Progenitor cell of endocrine pancreas (in vitro differentiated cells): Measurements from ENCODE around the gene EIF4ENIF1. TPM values are rescaled to one million over a fixed set of nuclear protein-coding genes. Genes with fewer than 3 reads are reported as not detected.
"Not testable (repeated sequence)": the region's sequence is repeated elsewhere in the genome, so short reads cannot be mapped to it uniquely, and the experiment has no call there.

Source experiments
- DNase-seq: peaks from one replicate; pipeline ENCODE4 v3.0.0; 2021; ENCODE audit warnings: low spot score; ENCODE audit not compliant: unreplicated experiment
- H3K27ac Mint-ChIP-seq: 2 replicates; pipeline ENCODE4 v1.8.0; 2021; ENCODE audit warnings: mild to moderate bottlenecking, moderate library complexity, mixed read lengths
- H3K27me3 Mint-ChIP-seq: 2 replicates; pipeline ENCODE4 v1.8.0; 2021; ENCODE audit warnings: mixed read lengths
- H3K36me3 Mint-ChIP-seq: 2 replicates; pipeline ENCODE4 v1.8.0; 2022; ENCODE audit warnings: mixed read lengths; ENCODE audit not compliant: insufficient read depth
- H3K4me1 Mint-ChIP-seq: 2 replicates; pipeline ENCODE4 v1.8.0; 2021; ENCODE audit warnings: low read depth, mixed read lengths
- H3K4me3 Mint-ChIP-seq: 2 replicates; pipeline ENCODE4 v1.8.0; 2021; ENCODE audit warnings: low read depth, mild to moderate bottlenecking, moderate library complexity, mixed read lengths
- H3K9me3 Mint-ChIP-seq: 2 replicates; pipeline ENCODE4 v1.8.0; 2021; ENCODE audit warnings: low read depth, mixed read lengths
- CTCF ChIP-seq: fragments of 200-600 bp; sonication (generic); IDR thresholded peaks from one replicate; pipeline ENCODE4 v1.5.0; 2021; ENCODE audit warnings: antibody characterized with exemption, mild to moderate bottlenecking; ENCODE audit not compliant: unreplicated experiment
- total RNA-seq: library from RNA; stranded (reverse); gene quantifications from 2 replicates; pipeline ENCODE4 v1.2.1, GENCODE V29; 2021

The EIF4ENIF1 gene
- total RNA-seq, 1 donor from 2014 or later = 46.5 TPM

- TF ChIP-seq CTCF = no peak
- Mint-ChIP-seq H3K27ac (no peak overlapping the region), H3K4me3 (no peak overlapping the region), H3K27me3 (no peaks in the 10 kb centered on the region), H3K4me1 (no peaks in the 10 kb centered on the region), H3K36me3 (peaks cover 25% of the 10 kb centered on the region), H3K9me3 (no peaks in the 10 kb centered on the region)
- no peak for DNase-seq
Measured at GRCh38 chr22:31425331-31426050, 64.2 kb downstream of the EIF4ENIF1 start.

DNA sequence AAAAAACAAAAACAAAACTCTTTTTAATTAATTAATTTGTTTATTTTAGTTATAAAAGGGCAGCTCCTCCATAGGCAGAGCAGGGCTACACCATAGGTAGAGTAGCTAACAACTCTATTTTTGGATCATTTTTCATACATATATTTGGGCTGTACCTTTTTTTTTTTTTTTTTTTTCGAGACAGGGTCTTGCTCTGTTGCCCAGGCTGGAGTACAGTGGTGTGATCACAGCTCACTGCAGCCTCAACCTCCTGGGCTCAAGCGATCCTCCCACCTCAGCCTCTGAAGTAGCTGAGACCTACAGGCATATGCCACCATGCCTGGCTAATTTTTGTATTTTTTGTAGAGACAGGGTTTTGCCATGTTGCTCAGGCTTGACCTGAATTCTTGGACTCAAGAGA is 87.3 kb downstream of the EIF4ENIF1 start:
- H3K27me3 Mint-ChIP-seq, DNase-seq, H3K9me3 Mint-ChIP-seq, H3K27ac Mint-ChIP-seq, H3K4me3 Mint-ChIP-seq: not testable (repeated sequence)
- H3K36me3 Mint-ChIP-seq = peaks cover 15% of the 10 kb centered on the region
- H3K4me1 Mint-ChIP-seq = peaks cover 13% of the 10 kb centered on the region

- Mint-ChIP-seq H3K4me3 (peak overlapping the region; percentile 97), H3K4me1 (peaks cover 13% of the 10 kb centered on the region), H3K36me3 (peaks cover 8% of the 10 kb centered on the region), H3K27me3 (no peaks in the 10 kb centered on the region), H3K27ac (peak overlapping the region; percentile 99), H3K9me3 (no peaks in the 10 kb centered on the region)
- DNase-seq = no peak
- no peak for TF ChIP-seq CTCF
Measured at GRCh38 chr22:31400023-31400397, 89.6 kb downstream of the EIF4ENIF1 start.

DNA sequence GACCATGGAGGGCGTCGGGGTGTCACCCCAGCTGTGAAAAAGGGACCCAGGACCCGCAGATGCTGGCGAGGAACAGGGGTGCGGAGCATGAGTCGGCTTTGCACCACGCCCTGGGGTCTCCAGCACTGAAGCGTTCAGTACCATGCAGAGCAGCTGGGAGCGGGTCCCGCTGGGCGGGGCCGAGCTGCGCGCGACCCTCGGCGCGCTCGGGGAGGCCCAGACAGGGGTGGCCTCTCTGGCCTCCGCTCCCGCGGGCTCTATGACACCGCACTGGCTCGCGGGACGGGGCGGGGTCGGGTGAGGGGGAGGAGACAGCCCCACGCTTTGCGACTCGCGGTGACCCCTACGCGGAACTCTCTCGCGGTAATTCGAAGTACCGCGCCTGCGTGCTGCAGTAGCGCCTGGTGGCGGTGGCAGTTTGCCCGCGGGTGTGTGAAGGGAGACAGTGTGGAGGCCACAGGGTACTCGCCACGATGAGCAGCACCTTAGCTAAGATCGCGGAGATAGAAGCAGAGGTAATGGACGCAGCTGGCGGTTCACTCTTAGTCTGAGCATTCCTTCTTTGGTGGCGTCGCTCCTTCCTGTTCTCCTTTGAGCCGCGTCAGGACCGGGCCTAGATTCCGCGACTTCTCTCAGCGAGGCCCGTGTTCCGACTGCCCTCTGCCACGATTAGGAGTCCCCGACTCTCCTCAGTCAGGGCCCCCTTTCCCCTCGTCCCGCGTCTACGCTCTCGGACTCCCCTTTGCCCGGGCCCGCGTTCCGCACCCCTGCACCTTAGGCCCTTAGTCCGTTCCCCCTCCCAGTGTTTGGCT is 90.2 kb downstream of the EIF4ENIF1 start, which contains the start of gene DRG1:
DRG1 (plus strand) TSS at position 394 of the 812 bp plus-strand sequence; CDS start at position 474, 80 bp downstream.
- Mint-ChIP-seq H3K9me3 (peaks cover 2% of the 10 kb centered on the region), H3K4me1 (peaks cover 13% of the 10 kb centered on the region), H3K36me3 (peaks cover 8% of the 10 kb centered on the region), H3K4me3 (peak within 1 kb of the TSS; percentile 97), H3K27me3 (no peaks in the 10 kb centered on the region), H3K27ac (peak within 1 kb of the TSS; percentile 99)
- peak; percentile 98 for DNase-seq
- no peak for TF ChIP-seq CTCF

- no peak for DNase-seq
- Mint-ChIP-seq H3K4me3 (peak overlapping the region; percentile 46), H3K9me3 (peaks cover 4% of the 10 kb centered on the region), H3K4me1 (peaks cover 13% of the 10 kb centered on the region), H3K27ac (peak overlapping the region; percentile 91), H3K27me3 (no peaks in the 10 kb centered on the region), H3K36me3 (peaks cover 8% of the 10 kb centered on the region)
- no peak for TF ChIP-seq CTCF
Measured at GRCh38 chr22:31398231-31398630, 91.4 kb downstream of the EIF4ENIF1 start.
